ENCODE data around the gene LMNTD2. TPM values are rescaled to one million over a fixed set of nuclear protein-coding genes. Genes with fewer than 3 reads are reported as not detected.

The LMNTD2 gene
- total RNA-seq, 1 experiment from 2014 or later: 1.4 TPM

DNA sequence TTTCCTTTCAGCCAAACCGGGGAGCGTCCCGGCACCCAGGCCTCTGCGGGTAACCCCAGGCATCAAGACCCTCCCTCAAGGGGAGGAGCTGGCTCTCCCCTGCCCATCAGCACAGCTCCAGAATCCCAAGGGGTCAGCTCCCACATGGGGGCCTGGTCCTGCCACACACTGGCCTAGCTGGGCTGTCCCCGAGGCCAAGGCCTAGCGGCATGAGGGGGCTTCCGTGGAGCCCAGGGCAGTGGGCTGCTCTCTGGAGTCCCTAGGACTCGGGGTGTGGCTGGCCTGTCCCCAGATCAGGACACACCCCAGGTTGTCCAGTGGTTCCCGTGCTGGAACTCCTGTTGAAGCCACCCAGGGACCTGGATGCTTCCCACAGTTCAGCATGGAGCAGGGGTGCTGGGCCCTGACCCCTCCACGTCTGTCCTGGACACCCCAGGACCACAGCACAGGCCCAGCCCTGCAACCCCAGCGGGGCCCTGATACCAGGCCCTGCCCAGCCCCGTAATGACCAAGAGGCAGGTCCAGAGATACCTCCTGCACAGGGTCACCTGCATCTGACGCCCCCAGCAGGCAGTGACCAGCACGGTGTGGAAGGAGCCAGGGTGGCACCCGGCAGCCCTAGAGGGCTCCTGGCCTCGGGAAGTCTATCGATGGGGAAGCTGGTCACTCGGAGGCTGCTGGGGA, 30.7 kb downstream of the LMNTD2 start:
- no peaks in the 10 kb centered on the region for H3K27me3 ChIP-seq (ENCODE audit: low read length)
- H3K36me3 ChIP-seq (ENCODE audit: low read depth, low read length): no peaks in the 10 kb centered on the region
- POLR2A ChIA-PET (ENCODE audit: unreplicated experiment): no interaction called here
- peaks cover 4% of the 10 kb centered on the region; the same call in 1 of the 2 replicates for H4K20me1 ChIP-seq (ENCODE audit: low read length)
- H3K9me3 ChIP-seq (ENCODE audit: low read length): no peaks in the 10 kb centered on the region
- no peak overlapping the region for H3K4me2 ChIP-seq (ENCODE audit: low read length)
- no peak overlapping the region for H3K9ac ChIP-seq (ENCODE audit: low read length)
- no peak for DNase-seq
- H3K9me2 ChIP-seq (replicated peaks; ENCODE audit: low read length): no peaks in the 10 kb centered on the region
- H3K4me3 ChIP-seq (ENCODE audit: low read length): no peak overlapping the region
- no peak for TF ChIP-seq EZH2 (IDR thresholded peaks at IDR 0.05; ENCODE audit: low read length, unreplicated experiment)
- TF ChIP-seq EZH2phosphoT487 (IDR thresholded peaks at IDR 0.05; ENCODE audit: borderline replicate concordance, low read length): no peak
- TF ChIP-seq, protein P1, sequence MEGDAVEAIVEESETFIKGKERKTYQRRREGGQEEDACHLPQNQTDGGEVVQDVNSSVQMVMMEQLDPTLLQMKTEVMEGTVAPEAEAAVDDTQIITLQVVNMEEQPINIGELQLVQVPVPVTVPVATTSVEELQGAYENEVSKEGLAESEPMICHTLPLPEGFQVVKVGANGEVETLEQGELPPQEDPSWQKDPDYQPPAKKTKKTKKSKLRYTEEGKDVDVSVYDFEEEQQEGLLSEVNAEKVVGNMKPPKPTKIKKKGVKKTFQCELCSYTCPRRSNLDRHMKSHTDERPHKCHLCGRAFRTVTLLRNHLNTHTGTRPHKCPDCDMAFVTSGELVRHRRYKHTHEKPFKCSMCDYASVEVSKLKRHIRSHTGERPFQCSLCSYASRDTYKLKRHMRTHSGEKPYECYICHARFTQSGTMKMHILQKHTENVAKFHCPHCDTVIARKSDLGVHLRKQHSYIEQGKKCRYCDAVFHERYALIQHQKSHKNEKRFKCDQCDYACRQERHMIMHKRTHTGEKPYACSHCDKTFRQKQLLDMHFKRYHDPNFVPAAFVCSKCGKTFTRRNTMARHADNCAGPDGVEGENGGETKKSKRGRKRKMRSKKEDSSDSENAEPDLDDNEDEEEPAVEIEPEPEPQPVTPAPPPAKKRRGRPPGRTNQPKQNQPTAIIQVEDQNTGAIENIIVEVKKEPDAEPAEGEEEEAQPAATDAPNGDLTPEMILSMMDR (conservative IDR thresholded peaks at IDR 0.05; ENCODE audit: low read depth, low read length): no peak
- H3K4me1 ChIP-seq (ENCODE audit: insufficient read depth, low read length): peaks cover 5% of the 10 kb centered on the region; the same call in 1 of the 2 replicates
- no TSS peak for BruUV-seq (replicated peaks)
- peaks cover 15% of the 10 kb centered on the region for H3K79me2 ChIP-seq (ENCODE audit: low read length)
- H2AFZ ChIP-seq (ENCODE audit: low read length): no peak overlapping the region
- H3K27ac ChIP-seq (ENCODE audit: low read length): no peak overlapping the region
- CTCF ChIA-PET: no interaction called here
- intact Hi-C loops (cut with micrococcal nuclease): no loop called here
- ATAC-seq: no peak
- no peaks in the 10 kb centered on the region for H3F3A ChIP-seq (ENCODE audit: low read length, unreplicated experiment)

DNA sequence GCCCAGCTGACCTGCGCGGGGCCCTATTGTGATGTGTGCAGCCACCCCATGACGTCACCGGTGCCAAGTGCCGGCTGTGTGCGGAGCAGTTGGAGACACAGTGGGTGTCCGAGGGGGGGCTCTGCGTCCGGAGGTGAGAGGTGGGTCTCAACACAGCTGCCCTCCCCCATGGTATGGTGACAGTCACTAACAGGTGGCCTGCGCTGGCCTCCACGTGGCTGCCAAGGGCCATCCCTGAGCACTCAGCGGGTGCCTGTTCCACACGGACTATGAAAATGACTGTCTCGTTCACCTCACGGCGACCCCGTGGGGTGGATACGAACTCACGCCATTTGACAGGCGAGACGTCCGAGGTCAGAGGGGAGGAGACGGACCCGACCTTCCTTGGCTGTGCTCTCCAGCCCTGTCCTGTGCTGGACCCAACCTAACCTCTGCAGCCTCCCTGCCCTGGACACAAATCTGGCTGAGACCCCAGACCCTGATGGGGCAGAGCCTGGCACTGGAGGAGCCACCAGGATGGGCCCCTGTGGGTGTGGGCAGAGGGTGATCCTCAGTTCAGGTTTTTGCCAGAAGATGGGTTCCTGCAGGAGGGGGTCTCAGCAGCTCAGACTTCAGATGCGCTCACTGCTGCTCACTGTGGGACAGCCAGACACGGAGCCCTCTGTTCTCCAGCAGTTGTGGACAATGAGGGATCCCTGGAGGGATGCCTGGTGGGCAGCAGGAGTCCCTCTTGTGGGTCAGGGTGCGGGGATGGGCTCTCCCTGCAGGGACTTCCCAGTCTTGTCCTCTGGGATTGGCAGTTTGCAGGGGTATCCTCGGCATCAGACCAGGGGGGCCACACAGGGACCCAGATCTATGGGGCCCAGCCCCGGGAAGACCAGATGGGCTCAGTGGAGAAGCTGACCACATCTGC, 31.5 kb downstream of the LMNTD2 start:
- ATAC-seq: no peak
- POLR2A ChIA-PET (ENCODE audit: unreplicated experiment): no interaction called here
- Histone ChIP-seq H3K9ac (ENCODE audit: low read length) (no peak overlapping the region), H3K9me3 (ENCODE audit: low read length) (no peaks in the 10 kb centered on the region), H3K4me1 (ENCODE audit: insufficient read depth, low read length) (peaks cover under 1% of the 10 kb centered on the region; the same call in 1 of the 2 replicates), H3K9me2 (replicated peaks; ENCODE audit: low read length) (no peaks in the 10 kb centered on the region), H3K27me3 (ENCODE audit: low read length) (no peaks in the 10 kb centered on the region), H3K4me2 (ENCODE audit: low read length) (no peak overlapping the region), H3K79me2 (ENCODE audit: low read length) (peaks cover 7% of the 10 kb centered on the region), H3F3A (ENCODE audit: low read length, unreplicated experiment) (no peaks in the 10 kb centered on the region), H4K20me1 (ENCODE audit: low read length) (peaks cover under 1% of the 10 kb centered on the region; the same call in 1 of the 2 replicates), H3K4me3 (ENCODE audit: low read length) (no peak overlapping the region), H3K27ac (ENCODE audit: low read length) (no peak overlapping the region), H3K36me3 (ENCODE audit: low read depth, low read length) (no peaks in the 10 kb centered on the region), H2AFZ (ENCODE audit: low read length) (no peak overlapping the region)
- no peak for TF ChIP-seq EZH2 (IDR thresholded peaks at IDR 0.05; ENCODE audit: low read length, unreplicated experiment)
- TF ChIP-seq, protein P1 (conservative IDR thresholded peaks at IDR 0.05; ENCODE audit: low read depth, low read length): no peak
- no peak for TF ChIP-seq EZH2phosphoT487 (IDR thresholded peaks at IDR 0.05; ENCODE audit: borderline replicate concordance, low read length)
- no peak for DNase-seq
- BruUV-seq (replicated peaks): no TSS peak
- intact Hi-C loops (cut with micrococcal nuclease): no loop called here
- CTCF ChIA-PET: interaction anchor here (0.5 kb wide), 1 partner anchor 122 kb away, joined by 3 read pairs; no protein-coding TSS in a partner anchor
